Endothelial cell of umbilical vein (primary cell): ENCODE data around the gene DNAJB11. TPM values are rescaled to one million over a fixed set of nuclear protein-coding genes. Genes with fewer than 3 reads are reported as not detected.

Experiments used
- BruUV-seq: library from RNA; stranded (reverse); fragments of 400-500 nt; replicated peaks from 2 replicates; lab custom pipeline; 2021; lab: Mats Ljungman, UMichigan
- CTCF ChIA-PET: fragments of 300-600, 350-600 bp; sonication (Branson Sonifier 250); formaldehyde crosslinking; loops from one replicate; lab custom pipeline; 2021; ENCODE audit warnings: antibody characterized with exemption, inconsistent platforms; lab: Charles Lee
- POLR2A ChIA-PET: fragments of 300-600, 350-600 bp; sonication (Branson Sonifier 250); formaldehyde crosslinking; loops from one replicate; lab custom pipeline; 2021; ENCODE audit warnings: antibody characterized with exemption, inconsistent platforms; lab: Charles Lee
- DNase-seq: peaks from one replicate; pipeline ENCODE4 v3.0.0-alpha.2; 2011; ENCODE audit warnings: low read depth, low spot score
- FAIRE-seq: peaks from 2 replicates; lab custom pipeline; 2011; peaks lifted over from hg19 to GRCh38; lab: Jason Lieb, UNC
- H2AFZ ChIP-seq: 2 replicates; pipeline ENCODE4 v1.6.0; 2012; ENCODE audit warnings: low read depth, low read length, control low read depth, inconsistent platforms
- H3K27ac ChIP-seq: 2 replicates; pipeline ENCODE4 v1.5.1; 2011; ENCODE audit warnings: low read depth, mild to moderate bottlenecking, control low read depth, low read length, moderate library complexity; ENCODE audit not compliant: insufficient read depth
- H3K27me3 ChIP-seq, 2 experiments: 2 replicates each; pipeline versions ENCODE4 v1.6.0 to v1.6.1; 2011; ENCODE audit warnings: low read length in 2 of 2, mixed read lengths in 1 of 2; ENCODE audit not compliant: control insufficient read depth in 2 of 2, insufficient read depth in 2 of 2
- H3K36me3 ChIP-seq, 2 experiments: 2 replicates in 1 of 2; 3 replicates in 1 of 2; pipeline ENCODE4 v1.5.1; 2011; ENCODE audit warnings: low read length in 2 of 2, mild to moderate bottlenecking in 1 of 2, moderate library complexity in 1 of 2; ENCODE audit not compliant: control insufficient read depth in 2 of 2, insufficient read depth in 2 of 2; ENCODE audit errors: extremely low read depth in 1 of 2
- H3K4me1 ChIP-seq: 3 replicates; pipeline ENCODE4 v1.5.1; 2011; ENCODE audit warnings: mild to moderate bottlenecking, low read length; ENCODE audit not compliant: control insufficient read depth, insufficient read depth; ENCODE audit errors: extremely low read depth
- H3K4me2 ChIP-seq: 2 replicates; pipeline ENCODE4 v1.6.1; 2011; ENCODE audit warnings: low read length, control low read depth, mixed read lengths; ENCODE audit not compliant: insufficient read depth
- H3K4me3 ChIP-seq, 3 experiments: fragments of 200-600 bp in 1 of 3; sonication (generic), shearing (Covaris generic) in 1 of 3; replicated peaks in 1 of 3; 2 replicates each; pipeline ENCODE4 v1.5.1; 2011 to 2016; ENCODE audit warnings: control low read depth in 3 of 3, low read length in 3 of 3, mild to moderate bottlenecking in 2 of 3, inconsistent platforms in 1 of 3, low read depth in 1 of 3, moderate library complexity in 1 of 3; ENCODE audit not compliant: insufficient read depth in 1 of 3
- H3K79me2 ChIP-seq: 2 replicates; pipeline ENCODE4 v1.6.0; 2012; ENCODE audit warnings: low read length, inconsistent platforms; ENCODE audit not compliant: control insufficient read depth, insufficient read depth
- H3K9ac ChIP-seq: replicated peaks from 2 replicates; pipeline ENCODE3; 2011; ENCODE audit warnings: low read length, control low read depth; ENCODE audit not compliant: insufficient read depth; ENCODE audit errors: extremely low read depth
- H3K9me1 ChIP-seq: replicated peaks from 3 replicates; pipeline ENCODE4 v1.6.0; 2011; ENCODE audit warnings: mild to moderate bottlenecking, low read length; ENCODE audit not compliant: control insufficient read depth, insufficient read depth; ENCODE audit errors: extremely low read depth
- H3K9me3 ChIP-seq: replicated peaks from 2 replicates; pipeline ENCODE4 v1.5.1; 2012; ENCODE audit warnings: low read length, inconsistent platforms; ENCODE audit not compliant: control insufficient read depth, insufficient read depth
- H4K20me1 ChIP-seq: replicated peaks from 2 replicates; pipeline ENCODE3; 2011; ENCODE audit warnings: mild to moderate bottlenecking, low read length; ENCODE audit not compliant: control insufficient read depth, insufficient read depth; ENCODE audit errors: extremely low read depth
- EZH2 ChIP-seq: IDR thresholded peaks from 2 replicates; pipeline ENCODE4 v1.6.1; 2012; ENCODE audit warnings: borderline replicate concordance, low read depth, mild to moderate bottlenecking, moderate library complexity, low read length, inconsistent platforms; ENCODE audit not compliant: severe bottlenecking
- FOS ChIP-seq: IDR thresholded peaks from 2 replicates; pipeline ENCODE4 v1.6.1; 2011; ENCODE audit warnings: mild to moderate bottlenecking, low read length, moderate library complexity, borderline replicate concordance; ENCODE audit not compliant: insufficient read depth
- GATA2 ChIP-seq: IDR thresholded peaks from 2 replicates; pipeline ENCODE4 v1.7.0; 2011; ENCODE audit warnings: low read depth, mild to moderate bottlenecking, moderate library complexity, mixed read lengths, low read length; ENCODE audit not compliant: insufficient read length, insufficient read depth
- JUN ChIP-seq: IDR thresholded peaks from 2 replicates; pipeline ENCODE4 v1.6.1; 2011; ENCODE audit warnings: borderline replicate concordance, low read depth; ENCODE audit not compliant: insufficient read length, insufficient read depth
- MAX ChIP-seq: IDR thresholded peaks from 2 replicates; pipeline ENCODE4 v1.6.1; 2011; ENCODE audit not compliant: insufficient read depth, insufficient read length
- MYC ChIP-seq: IDR thresholded peaks from one replicate; pipeline ENCODE4 v1.6.1; 2011; ENCODE audit warnings: mild to moderate bottlenecking, low read depth, low read length
- POLR2A ChIP-seq: IDR thresholded peaks from 2 replicates; pipeline ENCODE4 v1.6.1; 2012; ENCODE audit warnings: low read depth, mild to moderate bottlenecking, control low read depth, low read length
- POLR2AphosphoS5 ChIP-seq: IDR thresholded peaks from 2 replicates; pipeline ENCODE4 v1.6.1; 2012; ENCODE audit warnings: low read depth, mild to moderate bottlenecking, control low read depth, low read length, moderate library complexity; ENCODE audit not compliant: insufficient read depth
- dilution Hi-C: fragments of 300-500 bp; cut with MboI; formaldehyde crosslinking; loops from one replicate; pipeline ENCODE4 v1.15.0; 2019; ENCODE audit warnings: low sequenced_read_pairs; ENCODE audit not compliant: extremely low pct_ligation_motif_present
- intact Hi-C: fragments of 100-400 bp; cut with micrococcal nuclease; formaldehyde crosslinking; loops from one replicate; pipeline ENCODE4 v1.10.0; 2022
- polyA plus RNA-seq, 4 experiments: library from polyadenylated mRNA; depleted of rRNA in 3 of 4; stranded (reverse) in 3 of 4; unstranded in 1 of 4; fragments of >200 nt; gene quantifications; 2 replicates each; pipeline versions ENCODE4 v1.2.1 to v1.2.3, GENCODE V29; 2011 to 2012; ENCODE audit warnings: missing spikeins in 1 of 4
- total RNA-seq: library from RNA; stranded (reverse); gene quantifications from 2 replicates; pipeline ENCODE4 v1.2.3, GENCODE V29; 2021
- TF ChIP-seq, protein P1 (sequence below), 2 donors: IDR thresholded peaks; 1 replicate in 1 of 2; 2 replicates in 1 of 2; pipeline ENCODE4 v1.5.1; 2011; ENCODE audit warnings: low read length in 2 of 2, mild to moderate bottlenecking in 2 of 2, moderate library complexity in 2 of 2, control low read depth in 1 of 2, inconsistent platforms in 1 of 2, low read depth in 1 of 2; ENCODE audit not compliant: insufficient read depth in 1 of 2; ENCODE audit errors: extremely low read depth in 1 of 2

Gene DNAJB11
- total and polyA plus RNA-seq, 2 donors (not counting 3 experiments of a cell fraction or from before 2014, with no cell fraction given), result 39.5 to 87.6 TPM

DNA sequence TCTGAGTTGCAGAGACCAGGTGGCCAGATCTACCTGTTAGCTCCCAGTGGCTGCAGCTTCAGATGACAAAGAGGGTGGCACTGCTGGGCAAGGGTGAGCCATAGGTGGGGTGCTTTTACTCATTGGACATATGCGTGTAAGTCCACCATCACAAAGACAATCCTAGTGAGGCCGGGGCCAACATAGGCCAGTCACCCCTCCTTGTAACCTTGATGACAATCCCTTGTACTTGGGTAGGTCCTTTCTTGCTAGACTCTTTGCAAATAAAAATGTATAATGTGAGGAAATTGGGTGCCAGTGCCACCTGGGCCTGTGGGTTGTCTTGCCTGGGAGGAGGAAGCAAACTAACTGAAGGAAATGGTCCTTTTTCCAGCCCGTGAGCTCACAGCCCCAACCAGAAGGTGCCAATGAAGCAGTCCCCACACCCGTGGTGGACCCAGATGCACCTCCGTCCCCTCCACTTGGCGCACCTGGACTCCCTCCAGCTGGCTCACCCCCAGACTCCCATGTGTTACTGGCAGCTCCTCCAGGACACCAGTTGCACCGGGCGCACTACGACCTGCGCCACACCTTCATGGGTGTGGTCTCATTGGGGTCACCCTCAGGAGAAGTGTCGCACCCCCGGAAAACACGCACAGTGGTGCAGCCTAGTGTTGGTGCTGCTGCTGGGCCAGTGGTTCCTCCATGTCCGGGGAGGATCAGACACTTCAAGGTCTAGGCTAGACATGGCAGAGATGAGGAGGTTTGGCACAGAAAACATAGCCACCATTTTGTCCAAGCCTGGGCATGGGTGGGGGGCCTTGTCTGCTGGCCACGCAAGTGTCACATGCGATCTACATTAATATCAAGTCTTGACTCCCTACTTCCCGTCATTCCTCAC, 49.9 kb downstream of the DNAJB11 start:
- dilution Hi-C loops, result no loop called here
- H3K36me3 ChIP-seq, result no peaks in the 10 kb centered on the region
- no peaks in the 10 kb centered on the region for H3K9me1 ChIP-seq
- FAIRE-seq (no peak), DNase-seq (no peak)
- no TSS peak for BruUV-seq
- CTCF ChIA-PET, result interaction anchor here (0.7 to 1.6 kb wide), 4 partner anchors 10 to 201 kb away, joined by 3 to 5 read pairs (median 4); no protein-coding TSS in a partner anchor
- intact Hi-C loops, result no loop called here
- H2AFZ ChIP-seq, result no peak overlapping the region
- H3K4me3 ChIP-seq, result no peak overlapping the region
- H3K27ac ChIP-seq, result no peak overlapping the region
- no peaks in the 10 kb centered on the region for H3K9me3 ChIP-seq
- peaks cover 6 to 11% of the 10 kb centered on the region in 2 experiments for H3K27me3 ChIP-seq
- POLR2A ChIA-PET, result no interaction called here
- no peaks in the 10 kb centered on the region for H4K20me1 ChIP-seq
- TF ChIP-seq, protein P1, sequence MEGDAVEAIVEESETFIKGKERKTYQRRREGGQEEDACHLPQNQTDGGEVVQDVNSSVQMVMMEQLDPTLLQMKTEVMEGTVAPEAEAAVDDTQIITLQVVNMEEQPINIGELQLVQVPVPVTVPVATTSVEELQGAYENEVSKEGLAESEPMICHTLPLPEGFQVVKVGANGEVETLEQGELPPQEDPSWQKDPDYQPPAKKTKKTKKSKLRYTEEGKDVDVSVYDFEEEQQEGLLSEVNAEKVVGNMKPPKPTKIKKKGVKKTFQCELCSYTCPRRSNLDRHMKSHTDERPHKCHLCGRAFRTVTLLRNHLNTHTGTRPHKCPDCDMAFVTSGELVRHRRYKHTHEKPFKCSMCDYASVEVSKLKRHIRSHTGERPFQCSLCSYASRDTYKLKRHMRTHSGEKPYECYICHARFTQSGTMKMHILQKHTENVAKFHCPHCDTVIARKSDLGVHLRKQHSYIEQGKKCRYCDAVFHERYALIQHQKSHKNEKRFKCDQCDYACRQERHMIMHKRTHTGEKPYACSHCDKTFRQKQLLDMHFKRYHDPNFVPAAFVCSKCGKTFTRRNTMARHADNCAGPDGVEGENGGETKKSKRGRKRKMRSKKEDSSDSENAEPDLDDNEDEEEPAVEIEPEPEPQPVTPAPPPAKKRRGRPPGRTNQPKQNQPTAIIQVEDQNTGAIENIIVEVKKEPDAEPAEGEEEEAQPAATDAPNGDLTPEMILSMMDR (IDR thresholded peaks at IDR 0.05; ENCODE audit: extremely low read depth in 1 of 2, insufficient read depth in 1 of 2, low read depth in 1 of 2, low read length in 2 of 2), result no peak
- TF ChIP-seq GATA2 (no peak), MYC (no peak), EZH2 (no peak), POLR2A (no peak), JUN (no peak), MAX (no peak), POLR2AphosphoS5 (no peak), FOS (no peak)
- H3K79me2 ChIP-seq, result no peaks in the 10 kb centered on the region
- H3K9ac ChIP-seq, result no peak overlapping the region
- H3K4me1 ChIP-seq, result no peaks in the 10 kb centered on the region
- H3K4me2 ChIP-seq, result no peak overlapping the region
